PC-3 (cell line): Measurements from ENCODE around the gene NOP53. TPM values are rescaled to one million over a fixed set of nuclear protein-coding genes. Genes with fewer than 3 reads are reported as not detected.

Experiments
- ATAC-seq: fragments of 200-7000 bp; cut with Tn5 transposase; 2 replicates; pipeline ENCODE4 v1.9.1; 2020; ENCODE audit warnings: mild to moderate bottlenecking, moderate library complexity
- Bru-seq: library from RNA; stranded (reverse); fragments of 400-500 nt; gene quantifications from one replicate; lab custom pipeline; 2021; lab: Mats Ljungman, UMichigan
- BruChase-seq, 2 experiments: library from RNA; stranded (reverse); fragments of 400-500 nt; gene quantifications; one replicate each; lab custom pipeline; 2021; lab: Mats Ljungman, UMichigan
- BruUV-seq: library from RNA; stranded (reverse); fragments of 400-500 nt; replicated peaks from 2 replicates; lab custom pipeline; 2021; lab: Mats Ljungman, UMichigan
- CTCF ChIA-PET: fragments of 300-600 bp; sonication (Branson Sonifier 250); formaldehyde crosslinking; loops from one replicate; lab custom pipeline; 2022; ENCODE audit warnings: antibody characterized with exemption; lab: Charles Lee
- POLR2A ChIA-PET: fragments of 300-600 bp; sonication (Branson Sonifier 250); formaldehyde crosslinking; loops from one replicate; lab custom pipeline; 2022; ENCODE audit warnings: antibody characterized with exemption; ENCODE audit not compliant: unreplicated experiment; lab: Charles Lee
- DNase-seq: peaks from one replicate; pipeline ENCODE4 v3.0.0-alpha.2; 2015
- H2AFZ ChIP-seq: fragments of 300-600 bp; sonication (generic); 2 replicates; pipeline ENCODE4 v1.6.0; 2016; ENCODE audit warnings: antibody characterized with exemption, low read length
- H3F3A ChIP-seq: fragments of 300-600 bp; sonication (generic); one replicate; pipeline ENCODE4 v1.6.0; 2017; ENCODE audit warnings: antibody characterized with exemption, low read length, control low read depth, mild to moderate bottlenecking; ENCODE audit not compliant: unreplicated experiment
- H3K27ac ChIP-seq: fragments of 300-600 bp; sonication (generic); 2 replicates; pipeline ENCODE4 v1.5.1; 2016; ENCODE audit warnings: mild to moderate bottlenecking, low read length
- H3K27me3 ChIP-seq: fragments of 300-600 bp; sonication (generic); 2 replicates; pipeline ENCODE4 v1.6.1; 2016; ENCODE audit warnings: low read length, mixed read lengths
- H3K36me3 ChIP-seq: fragments of 300-600 bp; sonication (generic); 2 replicates; pipeline ENCODE4 v1.6.1; 2016; ENCODE audit warnings: low read depth, mixed run types, low read length, mixed read lengths
- H3K4me1 ChIP-seq: fragments of 300-600 bp; sonication (generic); 2 replicates; pipeline ENCODE4 v1.5.1; 2016; ENCODE audit warnings: low read length; ENCODE audit not compliant: insufficient read depth
- H3K4me2 ChIP-seq: fragments of 300-600 bp; sonication (generic); 2 replicates; pipeline ENCODE4 v1.6.0; 2016; ENCODE audit warnings: low read length
- H3K4me3 ChIP-seq: fragments of 300-600 bp; sonication (generic); 2 replicates; pipeline ENCODE4 v1.5.1; 2016; ENCODE audit warnings: mild to moderate bottlenecking, low read length, mixed read lengths
- H3K79me2 ChIP-seq: fragments of 300-600 bp; sonication (generic); 2 replicates; pipeline ENCODE4 v1.6.1; 2017; ENCODE audit warnings: low read length, mixed read lengths
- H3K9ac ChIP-seq: fragments of 300-600 bp; sonication (generic); 2 replicates; pipeline ENCODE4 v1.6.0; 2016; ENCODE audit warnings: mild to moderate bottlenecking, low read length
- H3K9me2 ChIP-seq: fragments of 300-600 bp; sonication (generic); replicated peaks from 2 replicates; pipeline ENCODE4 v1.6.1; 2016; ENCODE audit warnings: mixed run types, low read length, mixed read lengths
- H3K9me3 ChIP-seq: fragments of 300-600 bp; sonication (generic); 2 replicates; pipeline ENCODE4 v1.6.1; 2016; ENCODE audit warnings: low read length, mixed read lengths
- H4K20me1 ChIP-seq: fragments of 300-600 bp; sonication (generic); 2 replicates; pipeline ENCODE4 v1.6.1; 2016; ENCODE audit warnings: low read length, mixed read lengths
- EZH2 ChIP-seq: fragments of 300-600 bp; sonication (generic); IDR thresholded peaks from one replicate; pipeline ENCODE4 v1.6.1; 2017; ENCODE audit warnings: antibody characterized with exemption, mild to moderate bottlenecking, low read length; ENCODE audit not compliant: unreplicated experiment
- EZH2phosphoT487 ChIP-seq: fragments of 300-600 bp; sonication (generic); IDR thresholded peaks from 2 replicates; pipeline ENCODE4 v1.6.1; 2018; ENCODE audit warnings: mild to moderate bottlenecking, antibody characterized with exemption, low read length, borderline replicate concordance
- intact Hi-C: fragments of 100-400 bp; cut with micrococcal nuclease; formaldehyde crosslinking; loops from 2 replicates; pipeline ENCODE4 v1.9.0; 2023
- long read RNA-seq: library from polyadenylated mRNA; unstranded; transcript quantifications from one replicate; pipeline ENCODE4 v2.0.0, GENCODE V29; 2021; ENCODE audit not compliant: unreplicated experiment
- total RNA-seq: library from RNA; depleted of rRNA; stranded (reverse); fragments of >200 nt; gene quantifications from 2 replicates; pipeline ENCODE4 v1.2.3, GENCODE V29; 2014; rRNA removed
- TF ChIP-seq, protein P1 (sequence below): fragments of 300-600 bp; sonication (generic); conservative IDR thresholded peaks from 2 replicates; pipeline ENCODE4 v1.5.1; 2017; ENCODE audit warnings: antibody characterized with exemption, low read depth, mild to moderate bottlenecking, low read length

NOP53 gene
- total RNA-seq, result 61.5 and 83.9 TPM in 2 replicates
- percentile 80 among the genes with signal in this experiment for Bru-seq, nascent RNA
- percentile 86 among the genes with signal in this experiment for BruChase-seq, experiment 1, labeled RNA remaining after a 6-hour chase
- BruChase-seq, experiment 2, labeled RNA remaining after a 2-hour chase, result percentile 88 among the genes with signal in this experiment
- long read RNA-seq, transcript NOP53-206 (2 exons, 265 nt), result minor isoform, 125 of 444 reads
- long read RNA-seq, transcript NOP53-201 (13 exons, 1,528 nt), result major isoform, 227 of 444 reads
- long read RNA-seq, partial matches to known transcripts, result 81 of 444 reads
- long read RNA-seq, other reads (novel, unspliced or antisense), result 11 of 444 reads

DNA sequence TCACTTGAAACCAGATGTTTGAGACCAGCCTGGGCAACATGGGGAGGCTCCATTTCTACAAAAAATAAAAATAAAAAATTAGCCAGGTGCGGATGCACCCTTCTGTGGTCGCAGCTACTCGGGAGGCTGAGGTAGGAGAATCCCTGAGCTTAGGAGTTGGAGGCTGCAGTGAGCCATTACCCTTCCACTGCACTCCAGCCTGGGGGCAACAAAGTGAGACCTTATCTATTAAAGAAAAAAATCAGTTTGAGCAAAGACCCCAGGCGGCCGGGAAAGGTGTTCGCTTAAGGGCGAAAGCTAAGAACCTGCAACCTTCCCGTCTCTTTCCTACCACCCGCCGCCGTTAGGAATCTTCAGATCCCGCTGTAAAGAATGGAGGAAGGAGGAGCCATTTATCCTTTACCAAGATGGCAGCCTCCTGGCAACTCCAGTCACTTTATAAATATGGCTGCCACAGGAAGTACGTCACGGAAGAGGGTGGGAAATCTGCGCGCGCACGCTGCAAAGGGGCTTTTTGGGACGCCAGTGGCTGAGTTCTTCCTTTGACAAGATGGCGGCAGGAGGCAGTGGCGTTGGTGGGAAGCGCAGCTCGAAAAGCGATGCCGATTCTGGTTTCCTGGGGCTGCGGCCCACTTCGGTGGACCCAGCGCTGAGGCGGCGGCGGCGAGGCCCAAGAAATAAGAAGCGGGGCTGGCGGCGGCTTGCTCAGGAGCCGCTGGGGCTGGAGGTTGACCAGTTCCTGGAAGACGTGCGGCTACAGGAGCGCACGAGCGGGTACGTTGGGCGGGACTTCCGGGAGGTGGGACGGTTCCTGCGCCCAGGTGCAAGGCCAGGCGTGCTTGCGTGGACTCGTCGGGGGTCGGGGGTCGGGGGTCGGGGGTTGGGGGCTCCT, at the start of gene NOP53:
Gene NOP53 (plus strand): TSS at position 537 of the 892 bp plus-strand sequence. CDS start 14 bp downstream, at position 551.
- POLR2A ChIA-PET, result no interaction called here
- no peak for TF ChIP-seq EZH2
- TF ChIP-seq, protein P1, sequence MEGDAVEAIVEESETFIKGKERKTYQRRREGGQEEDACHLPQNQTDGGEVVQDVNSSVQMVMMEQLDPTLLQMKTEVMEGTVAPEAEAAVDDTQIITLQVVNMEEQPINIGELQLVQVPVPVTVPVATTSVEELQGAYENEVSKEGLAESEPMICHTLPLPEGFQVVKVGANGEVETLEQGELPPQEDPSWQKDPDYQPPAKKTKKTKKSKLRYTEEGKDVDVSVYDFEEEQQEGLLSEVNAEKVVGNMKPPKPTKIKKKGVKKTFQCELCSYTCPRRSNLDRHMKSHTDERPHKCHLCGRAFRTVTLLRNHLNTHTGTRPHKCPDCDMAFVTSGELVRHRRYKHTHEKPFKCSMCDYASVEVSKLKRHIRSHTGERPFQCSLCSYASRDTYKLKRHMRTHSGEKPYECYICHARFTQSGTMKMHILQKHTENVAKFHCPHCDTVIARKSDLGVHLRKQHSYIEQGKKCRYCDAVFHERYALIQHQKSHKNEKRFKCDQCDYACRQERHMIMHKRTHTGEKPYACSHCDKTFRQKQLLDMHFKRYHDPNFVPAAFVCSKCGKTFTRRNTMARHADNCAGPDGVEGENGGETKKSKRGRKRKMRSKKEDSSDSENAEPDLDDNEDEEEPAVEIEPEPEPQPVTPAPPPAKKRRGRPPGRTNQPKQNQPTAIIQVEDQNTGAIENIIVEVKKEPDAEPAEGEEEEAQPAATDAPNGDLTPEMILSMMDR, result no peak
- no peak for TF ChIP-seq EZH2phosphoT487
- H4K20me1 ChIP-seq, result peaks cover 9% of the 10 kb centered on the region; the same call in 1 of the 2 replicates
- H3K4me1 ChIP-seq, result peaks cover 23% of the 10 kb centered on the region
- H3K9me3 ChIP-seq, result no peaks in the 10 kb centered on the region
- H3K36me3 ChIP-seq, result peaks cover 6% of the 10 kb centered on the region; the same call in 1 of the 2 replicates
- H3K9ac ChIP-seq, result peak within 1 kb of the TSS; percentile 94
- H2AFZ ChIP-seq, result peak within 1 kb of the TSS; percentile 79
- intact Hi-C loops, result no loop called here
- H3K4me3 ChIP-seq, result peak within 1 kb of the TSS; percentile 88
- H3K4me2 ChIP-seq, result peak within 1 kb of the TSS; percentile 74
- no peaks in the 10 kb centered on the region for H3K27me3 ChIP-seq
- BruUV-seq, result TSS peak; percentile 36
- H3K9me2 ChIP-seq, result no peaks in the 10 kb centered on the region
- DNase-seq, result peak; percentile 94
- H3K27ac ChIP-seq, result peak within 1 kb of the TSS; percentile 75
- H3K79me2 ChIP-seq, result peaks cover 38% of the 10 kb centered on the region
- CTCF ChIA-PET, result no interaction called here
- no peaks in the 10 kb centered on the region for H3F3A ChIP-seq
- ATAC-seq, result peak; percentile 52

DNA sequence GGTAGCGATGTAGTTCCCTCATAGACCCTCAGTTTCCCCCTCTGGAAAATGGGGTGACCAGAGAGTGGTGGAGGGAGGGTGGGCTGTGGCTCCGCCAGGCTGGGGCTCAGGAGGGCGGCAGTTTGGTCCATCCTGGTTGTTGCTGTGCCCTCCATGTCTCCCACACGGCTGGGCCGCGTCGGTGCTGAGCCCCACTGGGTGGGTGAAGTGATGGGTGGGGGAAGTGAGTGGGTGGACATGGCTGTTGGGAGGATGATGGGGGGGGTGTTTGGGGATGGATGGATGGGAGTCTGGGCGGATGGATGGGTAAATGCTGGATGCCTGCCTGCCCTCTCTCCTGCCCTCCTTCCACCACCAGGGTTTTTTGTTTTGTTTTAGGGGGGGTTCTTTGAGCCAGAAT, 48.7 kb upstream of the NOP53 start:
- no TSS peak for BruUV-seq
- H3K79me2 ChIP-seq, result no peaks in the 10 kb centered on the region
- H3K4me3 ChIP-seq, result no peak overlapping the region
- H3K4me1 ChIP-seq, result 0 out of 2 replicates have a peak, but pooled peaks cover 3% of the 10 kb centered on the region
- no peaks in the 10 kb centered on the region for H3K9me3 ChIP-seq
- H3K9ac ChIP-seq, result no peak overlapping the region
- H4K20me1 ChIP-seq, result no peaks in the 10 kb centered on the region
- no peak for ATAC-seq
- no peak overlapping the region for H3K4me2 ChIP-seq
- POLR2A ChIA-PET, result no interaction called here
- DNase-seq, result no peak
- H3K9me2 ChIP-seq, result no peaks in the 10 kb centered on the region
- no peaks in the 10 kb centered on the region for H3F3A ChIP-seq
- H2AFZ ChIP-seq, result no peak overlapping the region
- H3K27me3 ChIP-seq, result no peaks in the 10 kb centered on the region
- H3K27ac ChIP-seq, result no peak overlapping the region
- CTCF ChIA-PET, result no interaction called here
- TF ChIP-seq, protein P1, result no peak
- TF ChIP-seq EZH2 (no peak), EZH2phosphoT487 (no peak)
- intact Hi-C loops, result loop anchor here (10.0 kb wide), 1 partner anchor 182 kb away; the partner anchor contains the start of gene NAPA
- H3K36me3 ChIP-seq, result no peaks in the 10 kb centered on the region
